NCI-H82 treated with DMSO at 0.1 percent for 48 hours (cell line): ENCODE data around the gene CACNB4.
A peak's percentile ranks its signal among the peaks of the same experiment; 100 is the strongest.

Source experiments
- DNase-seq: peaks from one replicate; lab custom pipeline; 2025; ENCODE audit not compliant: unreplicated experiment; lab: John Stamatoyannopoulos, UW

Gene CACNB4

DNA sequence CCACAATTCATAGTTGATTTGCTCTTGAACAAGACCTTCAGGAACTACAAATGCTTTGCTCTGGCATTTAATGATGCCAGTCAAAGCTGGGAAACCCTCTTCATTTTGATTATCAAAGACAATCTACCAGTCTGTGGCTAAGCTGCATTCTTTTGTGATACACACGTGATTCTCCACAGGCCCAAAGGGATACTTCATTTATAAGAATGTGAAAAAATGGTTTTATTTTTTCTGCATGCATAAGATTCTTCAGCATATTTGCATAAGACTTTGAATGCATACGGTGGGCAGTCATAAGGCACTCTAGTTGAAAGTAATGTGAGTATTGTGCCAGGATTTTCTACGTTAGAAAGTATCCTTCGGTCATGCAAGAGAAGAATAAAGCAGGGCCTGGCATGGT lies 237.7 kb downstream of the CACNB4 start:
- DNase-seq: no peak

- no peak for DNase-seq
Observed at GRCh38 chr2:151860613-151861146, 238.2 kb downstream of the CACNB4 start.

DNA sequence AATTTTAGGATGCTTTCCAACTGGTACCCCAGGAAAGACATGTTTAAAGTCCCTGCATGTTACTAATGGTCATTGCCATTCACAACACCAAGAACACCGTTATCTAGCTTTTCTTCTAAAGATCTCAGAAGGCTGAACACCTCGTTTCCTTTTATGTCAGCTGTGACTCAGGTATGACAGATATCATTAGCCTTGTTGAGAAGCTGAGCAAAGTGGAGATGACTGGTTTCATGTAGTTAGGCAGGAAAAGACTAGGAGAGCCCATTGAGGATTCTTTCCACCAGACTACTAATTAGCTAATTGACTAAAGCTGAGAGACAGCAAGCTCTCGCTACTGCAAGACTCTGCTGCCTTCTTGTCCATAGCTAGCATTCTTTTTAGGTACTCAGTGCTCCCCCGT lies 238.6 kb downstream of the CACNB4 start:
- no peak for DNase-seq

DNA sequence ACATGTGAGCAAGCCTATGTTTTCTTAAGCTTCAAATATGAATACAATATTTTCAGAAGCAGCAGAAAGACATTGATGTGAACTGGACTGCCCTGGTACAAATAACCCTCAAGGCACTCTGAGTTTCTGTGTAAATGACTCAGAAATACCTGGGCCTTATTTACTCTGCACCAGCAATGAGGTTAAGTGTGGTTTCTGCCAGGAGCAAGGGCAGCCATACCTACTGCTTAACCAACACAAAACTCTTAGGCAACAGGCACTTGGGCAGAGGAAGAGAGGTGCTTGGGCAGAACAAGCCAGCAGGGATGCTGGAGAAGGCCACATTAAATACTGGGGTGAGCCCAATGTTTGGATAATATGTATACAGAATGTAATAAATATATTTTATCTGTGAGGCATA lies 241.2 kb downstream of the CACNB4 start:
- DNase-seq: no peak

GRCh38 chr2:151855111-151855510 lies 243.7 kb downstream of the CACNB4 start:
- DNase-seq: no peak

- DNase-seq: no peak
Observed at GRCh38 chr2:151853070-151853758, 245.6 kb downstream of the CACNB4 start.

- DNase-seq: no peak
Observed at GRCh38 chr2:151852260-151853069, 246.4 kb downstream of the CACNB4 start.

DNA sequence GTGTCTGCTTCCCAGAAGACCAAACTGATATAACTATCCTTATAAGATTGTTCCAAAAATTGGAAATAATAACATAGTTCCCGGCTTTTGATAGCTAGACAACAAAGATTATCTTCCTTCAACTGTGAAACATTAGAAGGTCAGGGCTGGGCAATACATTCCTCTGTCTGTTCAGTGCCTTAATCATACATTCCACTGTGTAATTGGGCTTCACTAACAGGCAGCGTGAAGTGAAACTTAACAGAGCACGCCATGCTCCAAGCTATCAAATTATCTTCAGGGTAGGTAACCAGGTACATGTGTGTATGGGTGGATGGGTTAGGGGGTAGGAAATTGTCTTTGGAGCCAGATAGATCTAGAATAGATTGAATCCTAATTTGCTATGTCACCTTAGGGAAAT lies 247.1 kb downstream of the CACNB4 start:
- no peak for DNase-seq

GRCh38 chr2:151849413-151850010 lies 249.3 kb downstream of the CACNB4 start:
- no peak for DNase-seq

GRCh38 chr2:151845884-151846283 lies 253.0 kb downstream of the CACNB4 start:
- no peak for DNase-seq

DNA sequence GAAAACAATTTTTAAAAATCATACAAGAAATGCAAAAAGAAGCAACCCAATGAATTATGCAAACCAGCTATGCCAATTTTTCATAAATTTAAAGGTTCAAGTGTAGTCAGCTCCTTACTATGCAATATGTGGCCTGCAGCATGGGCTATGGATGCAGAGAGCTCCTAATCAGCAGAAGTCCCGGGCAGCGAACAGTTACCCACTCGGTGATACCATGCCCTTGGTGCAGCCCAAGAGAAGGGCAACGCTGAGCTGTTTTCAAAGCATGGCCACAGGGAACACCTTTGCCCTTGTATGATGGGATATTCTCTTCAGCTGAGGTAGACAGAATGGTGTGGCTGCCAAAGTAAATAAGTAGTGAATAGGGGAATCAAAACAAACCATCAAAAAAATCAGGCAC lies 253.4 kb downstream of the CACNB4 start:
- DNase-seq: no peak

DNA sequence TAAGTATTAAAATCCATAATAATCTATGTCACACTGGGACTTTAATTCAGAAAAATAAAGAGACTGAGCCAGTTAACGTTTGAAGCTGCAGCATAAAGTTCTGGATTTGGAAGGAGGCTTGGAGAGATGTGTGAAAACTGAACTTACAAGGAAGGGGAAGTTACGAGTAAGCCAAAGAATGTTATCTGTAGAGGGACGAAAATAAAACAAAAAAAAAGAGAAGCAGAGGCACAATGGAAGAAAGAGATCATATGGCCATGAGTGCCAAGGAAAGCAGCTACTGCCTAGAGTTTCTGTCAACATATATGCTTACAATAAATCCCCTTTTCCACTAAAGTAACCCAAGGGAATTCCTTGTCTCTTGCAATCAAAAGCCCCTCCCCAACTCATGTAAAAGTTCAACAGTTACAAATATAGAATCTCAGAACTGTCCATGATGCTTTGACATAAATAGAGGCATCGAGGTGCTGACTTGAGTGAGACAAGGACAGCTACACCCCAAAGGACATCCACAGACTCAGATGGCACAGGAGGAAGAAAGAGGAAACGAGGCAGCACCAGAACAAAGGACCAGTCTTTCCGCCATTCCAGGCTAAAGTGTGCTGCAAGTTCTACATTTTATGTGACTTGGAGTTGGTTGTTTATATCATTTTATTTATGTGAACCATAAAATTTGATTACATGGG lies 254.5 kb downstream of the CACNB4 start:
- no peak for DNase-seq

GRCh38 chr2:151843691-151844061 lies 255.2 kb downstream of the CACNB4 start:
- no peak for DNase-seq

GRCh38 chr2:151842830-151843690 lies 255.8 kb downstream of the CACNB4 start:
- no peak for DNase-seq

DNA sequence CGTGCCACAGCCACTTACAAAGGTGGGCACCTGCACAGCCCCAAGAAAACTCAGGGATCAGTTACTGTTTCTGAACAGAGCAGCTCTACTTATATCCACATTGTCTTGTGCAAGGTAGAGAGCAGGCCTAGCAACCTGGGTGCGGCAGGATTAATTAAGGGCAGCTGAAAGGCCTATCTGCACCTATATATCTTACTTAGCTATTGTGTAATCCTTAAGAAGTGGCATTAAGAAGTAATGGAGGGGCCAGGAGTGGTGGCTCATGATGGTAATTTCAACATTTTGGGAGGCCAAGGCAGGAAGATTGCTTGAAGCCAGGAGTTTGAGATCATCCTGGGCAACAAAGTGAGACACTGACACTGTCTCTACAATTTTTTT lies 257.8 kb downstream of the CACNB4 start:
- peak; percentile 90 for DNase-seq

- DNase-seq: peak; percentile 90
Observed at GRCh38 chr2:151840216-151841046, 258.4 kb downstream of the CACNB4 start.

- no peak for DNase-seq
Observed at GRCh38 chr2:151837926-151838325, 260.9 kb downstream of the CACNB4 start.

GRCh38 chr2:151833984-151834383 lies 264.9 kb downstream of the CACNB4 start:
- no peak for DNase-seq

DNA sequence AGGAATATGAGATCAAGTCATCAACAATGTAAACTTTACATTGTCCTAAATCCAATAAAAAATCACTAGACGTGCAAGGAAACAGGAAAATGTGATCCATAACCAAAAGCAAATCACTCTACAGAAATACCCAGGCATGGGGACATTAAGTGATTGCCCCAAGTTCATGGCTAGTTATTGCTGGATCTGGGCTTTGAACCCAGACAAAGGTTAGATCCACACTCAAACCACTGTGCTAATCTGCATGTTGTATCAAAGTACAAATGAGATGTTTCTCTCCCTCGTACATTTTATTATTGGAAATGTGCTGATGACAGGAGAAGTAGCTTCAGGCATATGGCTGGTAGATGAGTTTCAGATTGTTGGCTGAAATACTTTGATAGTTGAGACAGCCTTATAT lies 267.9 kb downstream of the CACNB4 start:
- no peak for DNase-seq

DNA sequence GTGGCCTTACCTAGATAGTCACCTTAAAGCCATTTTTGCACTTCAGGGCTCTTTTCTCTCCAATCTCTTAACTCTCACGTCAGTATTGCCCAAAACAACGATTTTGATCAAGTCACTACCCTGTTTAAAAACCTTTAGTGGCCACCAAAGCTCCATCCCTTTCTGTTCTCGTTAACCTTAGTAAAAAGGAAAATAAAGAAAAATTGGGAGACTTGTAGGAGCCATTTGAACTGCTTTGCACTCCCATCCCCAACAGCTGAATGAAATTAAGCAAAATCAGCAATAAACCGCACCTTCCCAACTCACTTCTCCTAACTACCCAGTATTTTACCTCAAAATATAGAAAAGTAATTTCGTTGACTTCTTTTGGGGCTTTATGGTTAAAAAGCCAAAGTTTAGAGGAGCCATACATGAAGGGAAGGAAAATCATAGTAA lies 269.9 kb downstream of the CACNB4 start:
- DNase-seq: no peak
